GM21423 (cell line): Measurements from ENCODE around the gene C17orf67.

Source experiments
- ATAC-seq: cut with Tn5 transposase; IDR thresholded peaks from one replicate; pipeline ENCODE4 v1.9.1; 2021; ENCODE audit warnings: mild to moderate bottlenecking, moderate library complexity; ENCODE audit not compliant: unreplicated experiment

Gene C17orf67

GRCh38 chr17:56833809-56834379 lies at the start of gene C17orf67, which contains the start of gene DGKE:
C17orf67 (minus strand) TSS chr17:56833920; CDS start chr17:56815810, 18,110 bp downstream.
DGKE (plus strand) TSS chr17:56834151; CDS start chr17:56834796, 645 bp downstream.
- ATAC-seq = peak; percentile 72

GRCh38 chr17:56881685-56882295 lies 48.1 kb upstream of the C17orf67 start:
- no peak for ATAC-seq

GRCh38 chr17:56880571-56880970 lies 46.9 kb upstream of the C17orf67 start:
- ATAC-seq = no peak

GRCh38 chr17:56880133-56880532 lies 46.4 kb upstream of the C17orf67 start:
- ATAC-seq = no peak

GRCh38 chr17:56879280-56879679 lies 45.6 kb upstream of the C17orf67 start:
- ATAC-seq = no peak

- no peak for ATAC-seq
Measured at GRCh38 chr17:56876766-56877179, 43.1 kb upstream of the C17orf67 start.

- ATAC-seq = no peak
Measured at GRCh38 chr17:56870081-56870651, 36.4 kb upstream of the C17orf67 start.

- ATAC-seq = no peak
Measured at GRCh38 chr17:56868716-56869115, 35.0 kb upstream of the C17orf67 start.

GRCh38 chr17:56867948-56868376 lies 34.2 kb upstream of the C17orf67 start:
- no peak for ATAC-seq

- ATAC-seq = no peak
Measured at GRCh38 chr17:56866496-56866895, 32.8 kb upstream of the C17orf67 start.

- no peak for ATAC-seq
Measured at GRCh38 chr17:56866076-56866475, 32.4 kb upstream of the C17orf67 start.

- ATAC-seq = no peak
Measured at GRCh38 chr17:56863974-56864373, 30.3 kb upstream of the C17orf67 start.

GRCh38 chr17:56861899-56862298 lies 28.2 kb upstream of the C17orf67 start:
- no peak for ATAC-seq

GRCh38 chr17:56851008-56851407 lies 17.3 kb upstream of the C17orf67 start:
- no peak for ATAC-seq

- ATAC-seq = no peak
Measured at GRCh38 chr17:56850591-56850990, 16.9 kb upstream of the C17orf67 start.

- no peak for ATAC-seq
Measured at GRCh38 chr17:56849131-56849530, 15.4 kb upstream of the C17orf67 start.

- no peak for ATAC-seq
Measured at GRCh38 chr17:56847106-56847505, 13.4 kb upstream of the C17orf67 start.

GRCh38 chr17:56845934-56846333 lies 12.2 kb upstream of the C17orf67 start:
- ATAC-seq = no peak

- no peak for ATAC-seq
Measured at GRCh38 chr17:56842577-56842976, 8.9 kb upstream of the C17orf67 start.

GRCh38 chr17:56838687-56839086 lies 5.0 kb upstream of the C17orf67 start:
- ATAC-seq = no peak

GRCh38 chr17:56835264-56835585 lies 1.5 kb upstream of the C17orf67 start:
- ATAC-seq = no peak
